Heart right ventricle (tissue), 16 donors: ENCODE data around the gene PTPN21. TPM values are rescaled to one million over a fixed set of nuclear protein-coding genes. Genes with fewer than 3 reads are reported as not detected.
"Not testable (repeated sequence)": the region's sequence is repeated elsewhere in the genome, so short reads cannot be mapped to it uniquely, and the experiment has no call there.

Source experiments
- ATAC-seq, 8 donors: fragments of 200-7000 bp; cut with Tn5 transposase; one replicate each; pipeline ENCODE4 v1.9.1; 2020; ENCODE audit warnings: mild to moderate bottlenecking in 8 of 8, moderate library complexity in 8 of 8, moderate number of reproducible peaks in 1 of 8
- DNase-seq, 2 donors: peaks; one replicate each; pipeline ENCODE4 v3.0.0-alpha.2; 2020
- H3K27ac ChIP-seq, 10 donors: fragments of 200-600 bp; sonication (generic) in 2 of 10; one replicate each; pipeline versions ENCODE4 v1.5.0 to v1.8.0; 2020 to 2022; ENCODE audit warnings: mild to moderate bottlenecking in 3 of 10
- H3K27me3 ChIP-seq, 7 donors: fragments of 200-600 bp; one replicate each; pipeline ENCODE4 v1.8.0; 2021 to 2022; ENCODE audit warnings: mild to moderate bottlenecking in 2 of 7
- H3K36me3 ChIP-seq, 9 donors: fragments of 200-600 bp; sonication (generic) in 1 of 9; one replicate each; pipeline versions ENCODE4 v1.5.0 to v1.8.0; 2020 to 2022; ENCODE audit warnings: mild to moderate bottlenecking in 2 of 9
- H3K4me1 ChIP-seq, 9 donors: fragments of 200-600 bp; sonication (generic) in 1 of 9; one replicate each; pipeline versions ENCODE4 v1.5.0 to v1.8.0; 2020 to 2022; ENCODE audit warnings: mild to moderate bottlenecking in 4 of 9
- H3K4me3 ChIP-seq, 10 donors: fragments of 200-600 bp; sonication (generic) in 2 of 10; one replicate each; pipeline versions ENCODE4 v1.5.0 to v1.8.0; 2020 to 2022; ENCODE audit warnings: mild to moderate bottlenecking in 7 of 10, moderate library complexity in 2 of 10
- H3K9me3 ChIP-seq, 11 donors: fragments of 200-600 bp in 10 of 11; sonication (generic) in 2 of 11; one replicate each; pipeline versions ENCODE4 v1.5.0 to v1.8.0; 2013 to 2022; ENCODE audit warnings: mild to moderate bottlenecking in 2 of 11, control low read depth in 1 of 11, moderate library complexity in 1 of 11
- WGBS, 2 donors: extraction: QIAGEN DNeasy Blood & Tissue Kit; methylation state at CpG; one replicate each; pipeline ENCODE4 v1.1.7; 2013; ENCODE audit warnings: inconsistent platforms in 1 of 2; 5-methylcytosine and 5-hydroxymethylcytosine counted together
- intact Hi-C, 10 donors: fragments of 100-400 bp; cut with DNase I; formaldehyde crosslinking; loops; one replicate each; pipeline versions ENCODE4 v1.11.1 to v1.14.2; 2022
- polyA plus RNA-seq, 2 donors: library from polyadenylated mRNA; stranded (reverse); fragments of 200-250 nt; gene quantifications; one replicate each; pipeline ENCODE4 v1.2.3, GENCODE V29; 2013
- total RNA-seq, 10 donors: library from RNA; stranded (reverse); fragmentation: NEBNext Ultra II Directional in 3 of 10; extraction: Animal tissue kit (Norgen Biotek cat#: 25700) in 3 of 10; gene quantifications; one replicate each; pipeline versions ENCODE4 v1.2.1 to v1.2.4, GENCODE V29; 2021 to 2023
- TF ChIP-seq, protein P1 (sequence below), 9 donors: fragments of 200-600 bp; sonication (generic) in 2 of 9; IDR thresholded peaks; one replicate each; pipeline versions ENCODE4 v1.5.0 to v1.8.0; 2021 to 2022; ENCODE audit warnings: antibody characterized with exemption in 9 of 9, mild to moderate bottlenecking in 5 of 9, moderate library complexity in 1 of 9
- donor health status: Arrhythmogenic right ventricular cardiomyopathy.
- donor health status: ischemic (EF 13 %, LVEDD 7.1; RV severe dilation, severe dysfunction).
- donor health status: healthy with polysubstance abuse.
- donor health status: DM: no; HTN: yes; CAD: no.
- donor health status: DM: no; HTN: no; CAD: no.
- donor health status: ischemic (EF 25% LVEDD 6.9; RV normal size, moderate dysfunction).
- donor health status: ischemic (EF 25% LVEDD 5.7; RV mildly dilated, moderate dysfunction).
- donor health status: healthy.
- donor health status: DM: yes; HTN: yes; CAD: no.
- donor health status: Ischemic cardiomyopathy.
- donor health status: ischemic (EF 35%, LVEDD 5.7; RV mildly dilated, moderate dysfunction).
- donor health status: nonischemic (EF 11% LVEDD 7.7; RV severe dilation, severe dysfunction).
- donor health status: DM: yes; HTN: yes; CAD: no.
- donor health status: PGD.
- donor health status: ischemic (EF 29% LVEDD 5.4; RV normal size, mild dysfunction).
- donor health status: nonischemic (EF 23%, LVEDD 6.1; RV moderate dilation, normal function).

PTPN21 gene
- total and polyA plus RNA-seq, 12 donors = 5.3 to 62.1 (median 34.9) TPM

GRCh38 chr14:88535149-88535548 lies 19.7 kb downstream of the PTPN21 start:
- peak overlapping the region in 6 of 10 donors; percentile 10 to 74 (median 20) for H3K27ac ChIP-seq
- peak; percentile 59 to 95 (median 82) for ATAC-seq
- intact Hi-C loops = no loop called here

GRCh38 chr14:88533064-88533602 lies 21.7 kb downstream of the PTPN21 start:
- no peaks in the 10 kb centered on the region for H3K27me3 ChIP-seq
- TF ChIP-seq, protein P1, sequence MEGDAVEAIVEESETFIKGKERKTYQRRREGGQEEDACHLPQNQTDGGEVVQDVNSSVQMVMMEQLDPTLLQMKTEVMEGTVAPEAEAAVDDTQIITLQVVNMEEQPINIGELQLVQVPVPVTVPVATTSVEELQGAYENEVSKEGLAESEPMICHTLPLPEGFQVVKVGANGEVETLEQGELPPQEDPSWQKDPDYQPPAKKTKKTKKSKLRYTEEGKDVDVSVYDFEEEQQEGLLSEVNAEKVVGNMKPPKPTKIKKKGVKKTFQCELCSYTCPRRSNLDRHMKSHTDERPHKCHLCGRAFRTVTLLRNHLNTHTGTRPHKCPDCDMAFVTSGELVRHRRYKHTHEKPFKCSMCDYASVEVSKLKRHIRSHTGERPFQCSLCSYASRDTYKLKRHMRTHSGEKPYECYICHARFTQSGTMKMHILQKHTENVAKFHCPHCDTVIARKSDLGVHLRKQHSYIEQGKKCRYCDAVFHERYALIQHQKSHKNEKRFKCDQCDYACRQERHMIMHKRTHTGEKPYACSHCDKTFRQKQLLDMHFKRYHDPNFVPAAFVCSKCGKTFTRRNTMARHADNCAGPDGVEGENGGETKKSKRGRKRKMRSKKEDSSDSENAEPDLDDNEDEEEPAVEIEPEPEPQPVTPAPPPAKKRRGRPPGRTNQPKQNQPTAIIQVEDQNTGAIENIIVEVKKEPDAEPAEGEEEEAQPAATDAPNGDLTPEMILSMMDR (IDR thresholded peaks at IDR 0.05) = no peak
- DNase-seq (no peak), ATAC-seq (no peak)
- H3K9me3 ChIP-seq = peaks cover 0 to 16% (median 7%) of the 10 kb centered on the region in 11 donors
- intact Hi-C loops = no loop called here
- 91 to 93% methylated on average over 6 of the region's 6 CpGs for WGBS, 2 donors
- H3K27ac ChIP-seq = no peak overlapping the region
- H3K36me3 ChIP-seq = peaks cover 0 to 30% (median 0%) of the 10 kb centered on the region in 9 donors
- peaks cover 0 to 39% (median 31%) of the 10 kb centered on the region in 9 donors for H3K4me1 ChIP-seq
- H3K4me3 ChIP-seq = no peak overlapping the region

More at GRCh38 chr14:88535149-88535548, 19.7 kb downstream of the PTPN21 start:
- 27 to 34% methylated on average over 4 of the region's 4 CpGs for WGBS, 2 donors
- Histone ChIP-seq H3K27me3 (no peaks in the 10 kb centered on the region), H3K36me3 (peaks cover 0 to 35% (median 0%) of the 10 kb centered on the region in 9 donors), H3K4me3 (no peak overlapping the region), H3K4me1 (peaks cover 0 to 53% (median 46%) of the 10 kb centered on the region in 9 donors), H3K9me3 (peaks cover 0 to 7% (median 2%) of the 10 kb centered on the region in 11 donors)
- TF ChIP-seq, protein P1 (IDR thresholded peaks at IDR 0.05) = peak in 2 of 9 donors; percentile 15 to 38
- DNase-seq = no peak

DNA sequence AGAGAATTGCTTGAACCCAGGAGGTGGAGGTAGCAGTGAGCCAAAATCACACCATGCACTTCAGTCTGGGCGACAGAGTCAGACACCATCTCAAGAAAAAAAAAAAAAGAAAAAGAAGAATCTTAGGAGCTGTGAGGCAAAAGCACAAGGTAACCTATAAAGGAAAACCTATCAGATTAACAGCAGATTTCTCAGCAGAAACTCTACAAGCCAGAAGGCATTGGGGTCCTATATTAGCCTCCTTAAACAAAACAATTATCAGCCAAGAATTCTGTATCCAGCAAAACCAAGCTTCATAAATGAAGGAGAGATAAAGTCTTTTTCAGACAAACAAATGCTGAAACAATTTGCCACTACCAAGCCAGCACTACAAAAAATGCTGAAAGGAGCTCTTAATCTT lies 24.9 kb downstream of the PTPN21 start:
- H3K4me1 ChIP-seq, DNase-seq, H3K4me3 ChIP-seq, intact Hi-C loops, H3K27me3 ChIP-seq, ATAC-seq, H3K27ac ChIP-seq: not testable (repeated sequence)
- H3K36me3 ChIP-seq = peaks cover 0 to 33% (median 0%) of the 10 kb centered on the region in 9 donors
- WGBS, 2 donors = 94 to 100% methylated on average over 1 of the region's 1 CpG
- peaks cover 0 to 16% (median 7%) of the 10 kb centered on the region in 11 donors for H3K9me3 ChIP-seq

- TF ChIP-seq, protein P1 (IDR thresholded peaks at IDR 0.05) = no peak
- intact Hi-C loops = no loop called here
- no peaks in the 10 kb centered on the region for H3K27me3 ChIP-seq
- no peak overlapping the region for H3K27ac ChIP-seq
- H3K4me1 ChIP-seq = peaks cover 0 to 17% (median 5%) of the 10 kb centered on the region in 9 donors
- H3K36me3 ChIP-seq = peaks cover 0 to 16% (median 0%) of the 10 kb centered on the region in 9 donors
- peaks cover 0 to 9% (median 0%) of the 10 kb centered on the region in 11 donors for H3K9me3 ChIP-seq
- 69 to 73% methylated on average over 3 of the region's 3 CpGs for WGBS, 2 donors
- no peak overlapping the region for H3K4me3 ChIP-seq
- DNase-seq = no peak
- no peak for ATAC-seq
These were observed 32.4 kb downstream of the PTPN21 start for GRCh38 chr14:88522393-88522792.

- ATAC-seq = no peak
- intact Hi-C loops = no loop called here
- Histone ChIP-seq H3K27ac (no peak overlapping the region), H3K4me3 (no peak overlapping the region), H3K27me3 (no peaks in the 10 kb centered on the region), H3K36me3 (peaks cover 0 to 19% (median 0%) of the 10 kb centered on the region in 9 donors), H3K9me3 (peaks cover 0 to 9% (median 0%) of the 10 kb centered on the region in 11 donors), H3K4me1 (peaks cover 0 to 17% (median 5%) of the 10 kb centered on the region in 9 donors)
- TF ChIP-seq, protein P1 (IDR thresholded peaks at IDR 0.05) = no peak
- 81 to 95% methylated on average over 3 of the region's 3 CpGs for WGBS, 2 donors
- no peak for DNase-seq
These were observed 33.0 kb downstream of the PTPN21 start for GRCh38 chr14:88521818-88522217.
